ENCODE results near the gene SHC3.

Gene SHC3

GRCh38 chr9:89066835-89067234 is 111.8 kb downstream of the SHC3 start:
- no peak for DNase-seq (ENCODE audit: low read depth)
- no peak overlapping the region for H3K4me3 ChIP-seq (ENCODE audit: low read depth, low read length)
- no peak for TF ChIP-seq CTCF (IDR thresholded peaks at IDR 0.05; ENCODE audit: insufficient read depth, low read depth, low read length, missing control alignments)

GRCh38 chr9:89065921-89066320 is 112.7 kb downstream of the SHC3 start:
- peak; percentile 24 for DNase-seq (ENCODE audit: low read depth)
- no peak overlapping the region for H3K4me3 ChIP-seq (ENCODE audit: low read depth, low read length)
- TF ChIP-seq CTCF (IDR thresholded peaks at IDR 0.05; ENCODE audit: insufficient read depth, low read depth, low read length, missing control alignments): no peak

- TF ChIP-seq CTCF (IDR thresholded peaks at IDR 0.05; ENCODE audit: insufficient read depth, low read depth, low read length, missing control alignments): no peak
- DNase-seq (ENCODE audit: low read depth): no peak
- no peak overlapping the region for H3K4me3 ChIP-seq (ENCODE audit: low read depth, low read length)
Observed at GRCh38 chr9:89060790-89061189, 117.8 kb downstream of the SHC3 start.

- TF ChIP-seq CTCF (IDR thresholded peaks at IDR 0.05; ENCODE audit: insufficient read depth, low read depth, low read length, missing control alignments): no peak
- DNase-seq (ENCODE audit: low read depth): no peak
Observed at GRCh38 chr9:89059925-89060506, 118.6 kb downstream of the SHC3 start.

GRCh38 chr9:89058906-89059305 is 119.7 kb downstream of the SHC3 start:
- no peak for TF ChIP-seq CTCF (IDR thresholded peaks at IDR 0.05; ENCODE audit: insufficient read depth, low read depth, low read length, missing control alignments)
- no peak overlapping the region for H3K4me3 ChIP-seq (ENCODE audit: low read depth, low read length)
- DNase-seq (ENCODE audit: low read depth): no peak

More at GRCh38 chr9:89059925-89060506, 118.6 kb downstream of the SHC3 start:
- no peak overlapping the region for H3K4me3 ChIP-seq (ENCODE audit: low read depth, low read length)

GRCh38 chr9:89054865-89055495 is 123.6 kb downstream of the SHC3 start:
- no peak for TF ChIP-seq CTCF (IDR thresholded peaks at IDR 0.05; ENCODE audit: insufficient read depth, low read depth, low read length, missing control alignments)
- DNase-seq (ENCODE audit: low read depth): no peak
- no peak overlapping the region for H3K4me3 ChIP-seq (ENCODE audit: low read depth, low read length)

- DNase-seq (ENCODE audit: low read depth): no peak
- no peak overlapping the region for H3K4me3 ChIP-seq (ENCODE audit: low read depth, low read length)
- no peak for TF ChIP-seq CTCF (IDR thresholded peaks at IDR 0.05; ENCODE audit: insufficient read depth, low read depth, low read length, missing control alignments)
Observed at GRCh38 chr9:89053301-89053700, 125.3 kb downstream of the SHC3 start.

Data from GM12865 (cell line).